HepG2 (cell line): ENCODE results near the gene NUTF2. TPM values are rescaled to one million over a fixed set of nuclear protein-coding genes. Genes with fewer than 3 reads are reported as not detected.

ENCODE experiments used
- ARNT2 ChIP-seq: sonication (generic); formaldehyde crosslinking; IDR thresholded peaks from 2 replicates; pipeline ENCODE4 v1.8.0; 2022; ENCODE audit warnings: mild to moderate bottlenecking, low read depth, missing genetic modification reagents, moderate library complexity
- ATF7 ChIP-seq, 2 experiments: fragments of 450-650 bp in 1 of 2; sonication (generic) in 1 of 2; formaldehyde crosslinking in 1 of 2; IDR thresholded peaks; 2 replicates each; pipeline versions ENCODE4 v1.4.0 to v1.6.1; 2016 to 2020; ENCODE audit warnings: antibody characterized with exemption in 1 of 2, mild to moderate bottlenecking in 1 of 2, missing genetic modification reagents in 1 of 2
- ATM ChIP-seq: fragments of 450-650 bp; IDR thresholded peaks from 2 replicates; pipeline ENCODE4 v1.7.1; 2017; ENCODE audit warnings: mild to moderate bottlenecking, borderline replicate concordance
- BRF2 ChIP-seq: sonication (generic); formaldehyde crosslinking; IDR thresholded peaks from 2 replicates; pipeline ENCODE4 v1.8.1; 2022; ENCODE audit warnings: mild to moderate bottlenecking, missing genetic modification reagents
- DNMT3B ChIP-seq: conservative IDR thresholded peaks from 2 replicates; pipeline ENCODE4 v1.6.1; 2016; ENCODE audit warnings: missing biosample characterization, control low read depth
- EED ChIP-seq: sonication (generic); formaldehyde crosslinking; IDR thresholded peaks from 2 replicates; pipeline ENCODE4 v1.5.0; 2020; ENCODE audit warnings: mild to moderate bottlenecking, missing genetic modification reagents
- ESRRA ChIP-seq: sonication (generic); formaldehyde crosslinking; IDR thresholded peaks from 2 replicates; pipeline ENCODE4 v1.5.1; 2020; ENCODE audit warnings: mild to moderate bottlenecking, low read depth, missing genetic modification reagents
- ETV5 ChIP-seq: IDR thresholded peaks from 2 replicates; pipeline ENCODE4 v1.6.1; 2018; ENCODE audit warnings: missing biosample characterization, missing genetic modification reagents, inconsistent platforms, borderline replicate concordance
- FOXO1 ChIP-seq: sonication (generic); formaldehyde crosslinking; IDR thresholded peaks from 2 replicates; pipeline ENCODE4 v1.4.0; 2020; ENCODE audit warnings: missing genetic modification reagents
- FOXP1 ChIP-seq, 2 experiments: fragments of 450-650 bp in 1 of 2; IDR thresholded peaks; 2 replicates each; pipeline ENCODE4 v1.6.1; 2017 to 2018; ENCODE audit warnings: antibody characterized with exemption in 1 of 2
- ISL2 ChIP-seq: sonication (generic); formaldehyde crosslinking; IDR thresholded peaks from 2 replicates; pipeline ENCODE4 v1.5.0; 2020; ENCODE audit warnings: missing genetic modification reagents
- KDM3A ChIP-seq: IDR thresholded peaks from 2 replicates; pipeline ENCODE4 v1.6.1; 2018; ENCODE audit warnings: low read depth, missing compliant biosample characterization
- KLF12 ChIP-seq: sonication (generic); formaldehyde crosslinking; IDR thresholded peaks from 2 replicates; pipeline ENCODE4 v1.4.0; 2020; ENCODE audit warnings: missing genetic modification reagents, borderline replicate concordance
- MATR3 ChIP-seq: sonication (generic); formaldehyde crosslinking; IDR thresholded peaks from 2 replicates; pipeline ENCODE4 v1.4.0; 2020; ENCODE audit warnings: missing genetic modification reagents
- MBNL3 ChIP-seq: fragments of 250-450 bp; sonication (Bioruptor Pico); conservative IDR thresholded peaks from 2 replicates; pipeline ENCODE4 v1.8.0; 2022; ENCODE audit warnings: mild to moderate bottlenecking, inconsistent platforms
- MYNN ChIP-seq: sonication (generic); formaldehyde crosslinking; IDR thresholded peaks from 2 replicates; pipeline ENCODE4 v1.4.0; 2020; ENCODE audit warnings: mild to moderate bottlenecking, low read depth, missing genetic modification reagents
- ZFP62 ChIP-seq: sonication (generic); formaldehyde crosslinking; IDR thresholded peaks from 2 replicates; pipeline ENCODE4 v1.4.0; 2020; ENCODE audit warnings: missing genetic modification reagents
- ZKSCAN1 ChIP-seq: fragments of 150-350 bp; IDR thresholded peaks from 2 replicates; pipeline ENCODE4 v1.6.1; 2014; ENCODE audit warnings: low read length
- ZNF33A ChIP-seq: sonication (generic); formaldehyde crosslinking; IDR thresholded peaks from 2 replicates; pipeline ENCODE4 v1.5.1; 2020; ENCODE audit warnings: missing genetic modification reagents, mild to moderate bottlenecking, moderate library complexity, borderline replicate concordance
- ZNF484 ChIP-seq: sonication (generic); formaldehyde crosslinking; IDR thresholded peaks from 2 replicates; pipeline ENCODE4 v1.5.1; 2020; ENCODE audit warnings: mild to moderate bottlenecking, low read depth, missing genetic modification reagents, borderline replicate concordance
- ZNF775 ChIP-seq: sonication (generic); formaldehyde crosslinking; IDR thresholded peaks from 2 replicates; pipeline ENCODE4 v1.4.0; 2020; ENCODE audit warnings: missing genetic modification reagents, mild to moderate bottlenecking, moderate library complexity, borderline replicate concordance
- polyA plus RNA-seq, 8 experiments: library from polyadenylated mRNA; depleted of rRNA in 3 of 8; stranded (reverse) in 7 of 8; unstranded in 1 of 8; fragments of >200 nt; fragmentation: Illumina TruSeq in 4 of 8; extraction: Trizol in 4 of 8; gene quantifications; 2 replicates each; pipeline versions ENCODE4 v1.2.1 to v1.2.3, GENCODE V29; 2011 to 2016; ENCODE audit warnings: low read depth in 4 of 8, missing spikeins in 1 of 8, mixed read lengths in 1 of 8; ENCODE audit not compliant: insufficient read depth in 1 of 8
- total RNA-seq, 5 experiments: library from RNA; depleted of rRNA; stranded (reverse); fragments of >200 nt; fragmentation: Illumina TruSeq; extraction: Trizol; gene quantifications; 2 replicates each; pipeline ENCODE4 v1.2.3, GENCODE V29; 2016; ENCODE audit warnings: low read depth in 1 of 5
- TF ChIP-seq, protein P1 (sequence below): sonication (generic); formaldehyde crosslinking; IDR thresholded peaks from 2 replicates; pipeline ENCODE4 v1.8.0; 2022; ENCODE audit warnings: low read depth, missing genetic modification reagents
- TF ChIP-seq, protein P2 (sequence below): IDR thresholded peaks from 2 replicates; pipeline ENCODE4 v1.6.1; 2012; ENCODE audit warnings: inconsistent platforms
- TF ChIP-seq, protein P3 (sequence below): sonication (generic); formaldehyde crosslinking; IDR thresholded peaks from 2 replicates; pipeline ENCODE4 v1.8.0; 2022; ENCODE audit warnings: mild to moderate bottlenecking, missing genetic modification reagents, moderate library complexity
- TF ChIP-seq, protein P4 (sequence below): sonication (generic); formaldehyde crosslinking; IDR thresholded peaks from 2 replicates; pipeline ENCODE4 v1.8.0; 2022; ENCODE audit warnings: mild to moderate bottlenecking, missing genetic modification reagents; ENCODE audit not compliant: insufficient replicate concordance

Gene NUTF2
- total and polyA plus RNA-seq, 2 of the 13 experiments (the other 11 are each of a cell fraction or from before 2014, with no cell fraction given): 168 to 214 TPM

- peak; percentile 80 for TF ChIP-seq ETV5 (CRISPR knock-in tag)
- no peak for TF ChIP-seq ZNF775 (CRISPR knock-in tag)
- TF ChIP-seq, protein P1, sequence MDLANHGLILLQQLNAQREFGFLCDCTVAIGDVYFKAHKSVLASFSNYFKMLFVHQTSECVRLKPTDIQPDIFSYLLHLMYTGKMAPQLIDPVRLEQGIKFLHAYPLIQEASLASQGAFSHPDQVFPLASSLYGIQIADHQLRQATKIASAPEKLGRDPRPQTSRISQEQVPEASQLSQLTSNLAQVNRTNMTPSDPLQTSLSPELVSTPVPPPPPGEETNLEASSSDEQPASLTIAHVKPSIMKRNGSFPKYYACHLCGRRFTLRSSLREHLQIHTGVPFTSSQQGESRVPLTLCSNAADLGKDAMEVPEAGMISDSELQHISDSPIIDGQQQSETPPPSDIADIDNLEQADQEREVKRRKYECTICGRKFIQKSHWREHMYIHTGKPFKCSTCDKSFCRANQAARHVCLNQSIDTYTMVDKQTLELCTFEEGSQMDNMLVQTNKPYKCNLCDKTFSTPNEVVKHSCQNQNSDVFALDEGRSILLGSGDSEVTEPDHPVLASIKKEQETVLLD (CRISPR knock-in tag): no peak
- no peak for TF ChIP-seq ATF7 (IDR thresholded peaks at IDR 0.05)
- TF ChIP-seq ATF7 (CRISPR knock-in tag; IDR thresholded peaks at IDR 0.05): no peak
- TF ChIP-seq, protein P2, sequence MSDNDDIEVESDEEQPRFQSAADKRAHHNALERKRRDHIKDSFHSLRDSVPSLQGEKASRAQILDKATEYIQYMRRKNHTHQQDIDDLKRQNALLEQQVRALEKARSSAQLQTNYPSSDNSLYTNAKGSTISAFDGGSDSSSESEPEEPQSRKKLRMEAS: peak; percentile 95
- peak; percentile 100 for TF ChIP-seq ARNT2 (CRISPR knock-in tag)
- 0 out of 2 replicates have a peak, but pooled peaks have one; percentile 70 for TF ChIP-seq BRF2
- 0 out of 2 replicates have a peak, but pooled peaks have one; percentile 48 for TF ChIP-seq ESRRA (CRISPR knock-in tag)
- TF ChIP-seq ZKSCAN1: no peak
- TF ChIP-seq, protein P3, sequence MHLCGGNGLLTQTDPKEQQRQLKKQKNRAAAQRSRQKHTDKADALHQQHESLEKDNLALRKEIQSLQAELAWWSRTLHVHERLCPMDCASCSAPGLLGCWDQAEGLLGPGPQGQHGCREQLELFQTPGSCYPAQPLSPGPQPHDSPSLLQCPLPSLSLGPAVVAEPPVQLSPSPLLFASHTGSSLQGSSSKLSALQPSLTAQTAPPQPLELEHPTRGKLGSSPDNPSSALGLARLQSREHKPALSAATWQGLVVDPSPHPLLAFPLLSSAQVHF: no peak
- peak; percentile 49; the same call in 1 of the 2 replicates for TF ChIP-seq KLF12 (CRISPR knock-in tag)
- TF ChIP-seq ISL2 (CRISPR knock-in tag): peak; percentile 60
- TF ChIP-seq ZFP62 (CRISPR knock-in tag): 0 out of 2 replicates have a peak, but pooled peaks have one; percentile 84
- peak; percentile 33 for TF ChIP-seq FOXO1
- 0 out of 2 replicates have a peak, but pooled peaks have one; percentile 51 for TF ChIP-seq ZNF33A (CRISPR knock-in tag)
- no peak for TF ChIP-seq FOXP1 (IDR thresholded peaks at IDR 0.05)
- TF ChIP-seq FOXP1 (CRISPR knock-in tag; IDR thresholded peaks at IDR 0.05): no peak
- no peak for TF ChIP-seq DNMT3B (CRISPR knock-in tag)
- no peak for TF ChIP-seq EED (CRISPR knock-in tag)
- no peak; the same call in 1 of the 2 replicates for TF ChIP-seq MYNN
- no peak for TF ChIP-seq ZNF484 (CRISPR knock-in tag)
- TF ChIP-seq, protein P4, sequence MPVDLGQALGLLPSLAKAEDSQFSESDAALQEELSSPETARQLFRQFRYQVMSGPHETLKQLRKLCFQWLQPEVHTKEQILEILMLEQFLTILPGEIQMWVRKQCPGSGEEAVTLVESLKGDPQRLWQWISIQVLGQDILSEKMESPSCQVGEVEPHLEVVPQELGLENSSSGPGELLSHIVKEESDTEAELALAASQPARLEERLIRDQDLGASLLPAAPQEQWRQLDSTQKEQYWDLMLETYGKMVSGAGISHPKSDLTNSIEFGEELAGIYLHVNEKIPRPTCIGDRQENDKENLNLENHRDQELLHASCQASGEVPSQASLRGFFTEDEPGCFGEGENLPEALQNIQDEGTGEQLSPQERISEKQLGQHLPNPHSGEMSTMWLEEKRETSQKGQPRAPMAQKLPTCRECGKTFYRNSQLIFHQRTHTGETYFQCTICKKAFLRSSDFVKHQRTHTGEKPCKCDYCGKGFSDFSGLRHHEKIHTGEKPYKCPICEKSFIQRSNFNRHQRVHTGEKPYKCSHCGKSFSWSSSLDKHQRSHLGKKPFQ: peak; percentile 51
- TF ChIP-seq MBNL3 (CRISPR knock-in tag): no peak
- TF ChIP-seq KDM3A (CRISPR knock-in tag): peak; percentile 55; the same call in 1 of the 2 replicates
- no peak for TF ChIP-seq ATM
- no peak for TF ChIP-seq MATR3
These were observed 13.1 kb upstream of the NUTF2 start (continued) for GRCh38 chr16:67833415-67834241.
